Measurements from ENCODE around the gene ZBP1.

Gene ZBP1

DNA sequence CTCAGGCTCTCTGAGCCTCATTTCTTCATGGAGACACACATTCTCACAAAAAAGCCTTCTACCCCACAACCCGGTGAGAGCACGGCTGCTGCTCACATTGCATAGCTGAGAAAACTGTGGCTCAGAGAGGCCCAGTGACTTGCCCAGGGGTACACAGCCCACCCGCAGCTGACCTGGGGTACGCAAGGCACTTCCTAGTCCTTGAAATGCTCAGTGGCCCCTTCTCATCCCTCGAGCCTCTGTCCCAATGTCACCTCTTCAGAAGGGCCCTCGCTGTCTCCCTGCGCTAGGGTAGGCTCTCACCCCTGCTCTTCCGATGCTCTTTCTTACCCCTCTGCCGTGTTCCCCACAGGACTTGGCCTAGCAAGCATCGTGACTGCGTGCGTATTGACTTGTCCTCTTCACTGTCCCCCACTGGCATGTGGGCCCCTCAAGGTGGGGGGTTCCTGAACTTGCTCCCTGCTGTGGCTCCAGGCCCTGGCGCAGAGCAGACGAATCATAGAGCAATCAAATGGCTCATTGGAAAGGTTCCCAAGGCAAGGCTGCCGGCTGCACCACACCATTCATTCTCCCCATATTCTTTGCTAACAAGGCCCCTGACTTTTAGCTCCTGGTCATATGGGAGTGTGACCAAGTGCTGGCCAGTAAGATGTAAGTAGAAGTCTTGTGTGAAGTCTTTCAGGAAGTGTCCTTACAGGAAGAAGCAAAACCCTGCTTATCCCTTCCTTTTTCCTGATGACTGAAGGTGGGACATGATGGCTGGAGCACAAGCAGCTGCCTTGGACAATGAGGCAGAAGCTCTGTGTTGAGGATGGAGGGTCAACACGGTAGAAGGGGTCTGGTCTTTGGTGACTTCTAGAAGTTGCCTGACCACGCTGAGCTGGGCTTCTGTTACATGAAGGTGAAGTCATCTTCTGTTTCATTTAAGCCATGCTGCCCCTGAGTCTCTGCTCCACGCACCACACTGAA is 36.7 kb downstream of the ZBP1 start:
- DNase-seq, result no peak

DNA sequence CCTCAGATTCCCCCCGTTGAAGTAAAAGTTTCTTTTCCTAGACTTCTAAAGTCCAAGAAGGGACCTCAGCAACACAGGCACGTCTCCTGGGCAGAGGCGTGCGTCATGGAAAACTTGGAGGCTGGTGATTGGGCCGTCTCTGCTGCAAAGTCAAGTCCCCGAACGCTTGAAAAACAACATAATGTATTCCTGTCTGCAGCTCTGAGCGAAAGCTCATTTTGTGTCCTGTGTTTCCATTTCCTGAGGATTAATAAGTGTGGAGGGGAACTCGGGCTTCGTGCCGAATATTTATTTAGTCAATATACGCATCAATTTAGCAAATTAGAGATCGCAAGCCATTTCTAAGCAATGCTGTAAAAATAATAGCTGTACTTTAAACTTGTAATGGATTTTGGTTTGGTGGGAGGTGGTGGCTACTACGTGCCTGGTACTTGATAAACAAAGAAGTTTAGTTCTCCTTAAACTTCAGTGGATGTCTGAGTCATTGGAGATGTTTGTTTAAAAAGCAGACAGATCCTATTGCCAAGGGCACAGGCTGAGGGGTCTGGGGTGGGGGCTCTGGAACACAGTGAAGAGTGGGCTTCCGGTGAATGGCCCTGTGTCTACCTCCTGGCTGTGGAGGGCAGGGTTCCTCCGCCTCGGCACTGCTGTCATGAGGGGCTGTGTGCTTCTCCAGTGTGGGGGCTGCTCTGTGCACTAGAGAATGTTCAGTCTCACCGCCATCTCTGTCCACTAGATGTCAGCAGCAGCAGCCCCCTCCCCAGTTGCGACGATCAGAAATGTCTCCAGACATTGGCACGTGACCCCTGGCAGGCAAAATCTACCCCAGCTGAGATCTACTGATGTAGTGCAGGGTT is 37.6 kb downstream of the ZBP1 start:
- no peak for DNase-seq

DNA sequence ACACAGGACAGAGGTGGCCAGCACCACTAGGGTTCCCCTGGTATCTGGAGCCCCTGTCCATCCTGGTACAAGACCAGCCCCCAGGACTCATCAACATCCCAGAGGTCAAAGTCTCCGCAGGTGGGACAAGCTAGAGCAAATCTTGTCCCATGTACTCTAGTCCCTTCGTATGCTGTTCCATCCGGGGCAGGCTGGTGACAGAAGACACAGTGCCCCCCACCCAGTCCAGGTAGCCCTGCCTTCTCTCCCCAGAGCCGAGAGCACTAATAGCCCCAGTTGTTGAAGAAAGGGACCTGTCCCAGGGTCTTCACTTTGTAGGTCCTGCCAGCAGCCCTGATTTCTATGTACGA is 38.2 kb downstream of the ZBP1 start:
- DNase-seq, result no peak

DNA sequence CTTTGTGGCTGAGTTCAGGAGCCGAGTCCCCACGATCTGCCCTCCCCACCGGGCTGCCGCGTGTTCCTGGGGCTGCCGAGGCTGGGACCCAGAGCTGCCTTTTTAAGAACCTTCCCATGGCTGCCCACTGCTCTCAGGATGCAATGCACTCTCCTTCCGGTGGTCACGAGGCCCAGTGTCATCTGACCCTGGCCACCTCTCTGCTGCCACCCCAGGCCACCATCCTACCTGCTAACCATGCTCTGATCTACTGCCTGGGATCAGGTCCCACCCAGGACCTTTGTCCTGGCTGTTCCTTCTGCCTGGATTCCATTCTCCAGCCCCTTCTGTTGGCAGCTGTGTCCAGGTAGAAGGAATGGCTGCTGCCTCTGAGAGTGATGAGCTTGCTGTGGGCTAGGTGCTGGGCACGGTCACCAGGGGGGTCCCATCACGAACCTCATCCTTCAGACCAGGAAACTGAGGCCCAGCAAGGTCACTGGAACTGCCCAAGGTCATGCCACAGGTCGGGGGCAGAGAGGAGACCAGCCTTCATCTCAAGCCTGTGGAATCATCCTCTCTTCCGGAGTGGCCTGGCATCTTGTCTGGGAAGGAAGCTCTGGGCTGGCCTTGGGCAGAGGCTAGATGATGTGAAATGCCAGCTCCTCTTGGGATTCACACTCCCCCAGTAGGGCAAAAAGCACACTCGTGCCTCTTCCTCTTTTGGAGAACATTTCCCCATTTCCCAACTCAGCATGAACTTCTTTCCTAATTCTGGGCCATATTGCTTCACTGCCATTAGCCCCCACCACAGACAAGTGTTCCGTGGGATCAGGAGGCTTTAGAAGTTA is 38.8 kb downstream of the ZBP1 start:
- no peak for DNase-seq

DNA sequence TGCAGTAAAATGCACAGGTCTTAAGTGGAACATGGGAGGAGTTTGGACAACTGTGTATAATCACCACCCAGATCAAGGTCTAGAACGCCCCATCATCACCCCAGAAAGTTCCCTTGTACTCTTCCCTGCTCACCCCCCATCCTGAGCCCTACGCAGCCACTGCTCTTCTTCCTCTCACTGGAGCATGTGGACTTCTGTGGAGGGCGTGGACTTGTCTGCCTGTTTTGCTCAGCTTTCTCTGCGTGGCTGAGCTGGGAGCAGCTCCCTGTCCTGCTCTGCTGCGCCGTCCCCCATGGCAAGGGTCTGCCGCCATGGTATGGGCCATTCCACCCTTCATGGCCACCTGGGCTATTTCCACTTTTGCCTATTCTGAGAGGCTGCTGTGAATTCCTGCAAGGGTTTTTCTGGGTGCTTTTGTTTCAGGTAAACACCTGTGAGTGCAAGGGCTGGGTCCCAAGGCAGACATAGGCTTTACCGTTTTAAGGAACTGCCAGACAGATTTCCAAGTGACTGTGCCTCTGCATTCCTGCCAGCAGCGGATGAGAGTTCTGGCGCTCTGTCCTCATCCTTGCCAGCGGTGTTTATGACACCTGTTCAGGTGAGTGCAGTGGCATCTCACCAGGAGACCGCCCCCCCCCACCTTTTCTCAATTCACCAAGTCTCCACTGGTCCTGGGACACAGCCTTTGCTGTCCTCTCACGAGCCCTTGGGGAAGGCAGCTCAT is 39.6 kb downstream of the ZBP1 start:
- DNase-seq, result no peak

DNA sequence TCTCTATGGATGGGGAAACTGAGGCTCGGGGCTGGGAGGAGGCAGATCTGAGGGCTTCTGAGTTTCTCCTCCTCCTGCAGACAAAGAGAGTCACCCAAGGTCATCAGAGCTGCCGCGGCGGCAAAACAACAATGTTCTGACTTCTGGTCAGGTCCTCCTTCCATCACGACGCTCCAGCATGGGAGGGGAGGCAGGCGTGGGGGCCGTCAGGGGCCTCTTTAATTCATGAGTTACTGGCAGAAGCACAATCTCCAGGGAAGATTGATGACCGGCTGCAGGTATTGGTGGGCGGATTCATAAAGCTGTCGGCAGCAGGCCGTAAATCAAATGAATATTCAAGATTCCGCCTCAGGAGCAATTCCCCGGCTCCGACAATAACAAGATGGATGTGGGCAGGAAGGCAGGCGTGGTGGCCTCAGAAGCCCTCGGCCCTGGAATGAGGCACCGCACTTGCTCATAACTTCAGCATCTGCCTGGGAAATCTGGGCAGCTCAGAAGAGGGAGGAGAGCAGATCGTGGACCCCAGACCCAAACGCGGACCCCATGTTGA is 40.3 kb downstream of the ZBP1 start:
- DNase-seq, result no peak

DNA sequence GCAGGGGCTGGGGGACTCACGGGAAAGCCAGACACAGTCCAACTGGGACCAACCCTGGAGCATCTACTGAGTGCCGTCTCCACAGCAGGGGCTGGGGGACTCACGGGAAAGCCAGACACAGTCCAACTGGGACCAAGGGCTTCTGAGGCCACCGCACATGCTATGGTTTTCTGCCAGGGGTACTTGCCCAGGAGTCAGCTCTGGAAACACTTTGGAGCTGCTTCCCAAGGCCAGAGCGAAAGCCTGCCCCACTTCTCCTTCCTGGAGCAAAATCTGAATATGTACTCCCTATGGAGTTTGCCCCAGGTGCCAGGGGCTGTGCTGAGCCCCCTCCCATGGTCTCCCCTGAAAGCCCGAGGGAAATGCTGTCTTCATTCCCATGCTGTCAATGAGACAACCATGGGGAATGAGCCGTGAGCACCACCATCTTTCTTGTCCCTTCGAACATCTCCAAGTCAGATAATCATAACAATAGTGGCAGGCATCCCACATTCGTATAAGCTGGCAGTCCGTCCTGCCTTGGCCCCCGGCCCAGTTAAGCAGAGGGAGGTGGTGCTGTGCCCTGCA is 40.8 kb downstream of the ZBP1 start:
- DNase-seq, result no peak

DNA sequence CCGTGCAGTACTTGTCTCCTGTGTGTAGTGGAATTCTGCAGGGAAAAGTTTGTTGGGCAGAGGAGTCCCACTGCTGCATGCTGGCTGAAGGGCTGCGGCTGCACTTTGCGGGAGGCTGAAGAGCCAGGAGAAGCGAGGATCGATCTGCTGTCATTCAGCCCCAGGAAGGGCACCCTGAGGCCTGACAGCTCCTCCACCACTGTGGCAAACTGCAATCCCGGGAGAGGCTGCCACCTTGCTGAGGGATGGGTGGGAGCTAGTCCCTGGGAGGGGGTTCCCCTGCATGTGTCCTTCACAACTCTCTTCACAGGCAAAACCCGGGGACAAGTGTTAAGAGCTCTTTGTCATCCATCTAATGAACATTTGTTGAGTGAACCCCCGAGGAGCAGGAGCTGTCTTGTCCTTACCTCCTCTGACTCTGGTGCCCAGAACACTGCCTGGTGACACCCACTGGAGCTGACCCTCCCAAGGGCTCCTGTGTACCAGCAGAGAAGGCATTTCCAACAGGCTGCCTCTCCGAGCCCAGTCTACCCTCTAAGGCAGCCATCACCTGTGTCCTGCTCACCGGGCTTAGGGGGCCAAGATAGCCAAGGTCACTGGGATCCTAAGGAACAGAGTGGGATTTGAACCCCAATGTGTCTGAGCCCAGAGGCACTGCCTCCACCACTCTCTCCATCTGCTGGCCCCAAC is 41.6 kb downstream of the ZBP1 start:
- DNase-seq, result no peak

DNA sequence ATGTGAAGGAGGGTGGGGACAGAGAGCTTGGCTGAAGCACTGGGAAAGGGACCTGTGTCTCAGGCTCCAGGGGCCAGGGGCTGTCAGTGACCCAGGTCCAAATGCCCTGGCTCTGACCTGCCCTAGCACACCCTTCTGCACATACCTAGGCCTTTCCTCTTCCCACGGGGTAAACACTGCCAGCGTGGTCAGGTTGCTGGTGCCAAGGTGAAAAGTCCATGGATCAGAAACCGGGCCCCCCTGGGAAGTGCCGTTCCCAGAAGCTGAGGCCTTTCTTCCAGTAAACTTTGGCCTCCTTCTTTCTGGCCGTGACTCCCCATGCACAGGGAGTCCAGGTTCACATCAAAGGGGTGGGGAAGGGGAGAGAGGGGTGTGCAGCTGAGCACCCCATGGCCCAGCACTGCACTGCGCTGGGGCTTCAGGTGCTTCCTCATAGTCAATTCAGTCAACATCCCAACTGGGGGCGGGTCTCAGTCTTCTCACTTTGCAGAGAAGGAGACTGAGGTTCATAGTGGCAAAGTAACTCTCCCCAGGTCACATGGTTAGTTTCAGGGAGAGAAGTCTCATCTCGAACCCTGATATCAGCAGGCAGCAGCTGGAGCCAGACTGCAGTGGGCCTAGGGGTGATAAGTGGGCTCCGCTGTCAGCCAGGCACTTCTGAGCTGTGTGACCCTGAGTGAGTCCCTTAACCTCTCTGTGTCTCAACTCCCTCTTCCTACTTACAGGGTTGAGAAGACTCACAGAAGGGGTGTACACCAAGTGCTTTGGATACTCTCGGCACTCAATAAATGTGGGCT is 42.3 kb downstream of the ZBP1 start:
- no peak for DNase-seq

DNA sequence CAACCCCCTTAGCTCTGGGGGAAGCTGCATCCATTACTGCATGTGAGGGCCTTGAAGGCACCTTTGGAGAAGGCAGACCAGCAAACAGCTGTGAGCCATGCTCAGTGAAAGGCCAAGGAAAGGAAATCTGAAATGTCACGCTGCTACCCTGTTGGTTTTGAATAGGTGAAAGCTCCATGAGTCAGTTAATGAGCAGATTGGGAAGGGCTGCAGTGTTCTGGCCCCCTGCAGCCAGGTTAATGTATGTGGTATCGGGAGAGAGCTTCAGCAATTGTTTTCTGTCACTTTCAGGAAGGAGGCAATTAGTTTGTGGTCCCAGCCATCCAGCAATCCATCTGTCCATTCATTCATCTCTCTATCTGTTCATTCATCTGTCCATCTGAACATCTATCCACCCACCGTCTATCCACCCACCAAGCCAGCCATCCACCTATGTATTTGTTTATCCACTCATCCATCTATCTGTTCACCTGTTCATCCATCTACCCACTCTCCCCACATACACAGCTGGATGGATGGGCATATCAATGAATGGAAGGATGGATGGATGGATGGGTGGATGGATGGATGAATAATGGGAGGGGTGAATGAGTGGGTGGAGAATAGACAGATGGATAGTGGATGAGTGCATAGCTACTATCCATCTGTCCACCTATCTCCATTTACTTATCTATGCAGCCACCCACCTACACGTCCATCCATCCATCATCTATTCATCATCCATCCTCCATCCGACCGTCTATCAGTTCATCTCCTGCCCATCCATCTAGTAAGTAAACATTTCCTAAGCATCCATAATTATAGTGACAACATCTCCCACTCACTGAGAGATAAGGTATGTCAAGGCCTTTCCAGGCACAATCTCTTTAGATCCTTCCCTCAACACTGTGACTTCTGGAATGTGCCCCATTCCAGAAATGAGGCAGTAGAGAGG is 43.3 kb downstream of the ZBP1 start:
- DNase-seq, result no peak

DNA sequence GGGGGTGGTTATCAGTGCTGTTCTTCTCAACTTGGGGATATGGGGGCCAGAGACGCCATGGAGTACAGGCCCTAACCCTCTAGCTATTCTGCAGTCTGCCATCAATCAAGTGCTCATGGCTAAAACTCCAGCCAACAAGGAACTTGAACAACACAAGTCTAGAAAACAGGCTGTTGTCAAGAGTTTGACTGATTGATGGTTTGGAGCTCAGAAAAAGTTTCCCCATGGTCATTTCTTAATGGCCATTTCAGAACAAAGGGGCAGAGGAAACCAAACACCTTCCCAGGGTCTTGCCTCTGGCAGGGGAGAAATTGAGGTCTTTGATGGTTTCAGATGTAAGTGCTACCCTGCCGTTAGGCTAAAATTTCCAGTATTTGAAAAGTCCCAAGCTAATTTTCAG is 44.2 kb downstream of the ZBP1 start:
- DNase-seq, result no peak

DNA sequence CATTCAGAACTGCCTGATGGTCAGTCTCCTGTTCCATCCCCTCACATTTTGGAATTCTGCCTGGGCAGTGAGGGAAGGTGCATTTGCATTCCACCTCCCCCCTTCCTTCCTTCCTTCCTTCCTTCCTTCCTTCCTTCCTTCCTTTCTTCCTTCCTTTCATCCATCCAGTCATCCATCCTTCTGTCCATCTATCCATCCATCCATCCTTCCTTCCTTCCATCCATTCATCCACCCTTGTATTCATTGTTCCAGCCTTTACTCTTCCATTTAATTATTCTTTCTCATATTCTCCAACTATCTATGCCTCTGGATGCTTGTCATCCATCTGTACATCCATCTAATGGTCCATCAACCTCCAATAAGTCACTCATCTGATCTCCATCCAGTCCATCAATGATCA is 45.3 kb downstream of the ZBP1 start:
- DNase-seq, result no peak

DNA sequence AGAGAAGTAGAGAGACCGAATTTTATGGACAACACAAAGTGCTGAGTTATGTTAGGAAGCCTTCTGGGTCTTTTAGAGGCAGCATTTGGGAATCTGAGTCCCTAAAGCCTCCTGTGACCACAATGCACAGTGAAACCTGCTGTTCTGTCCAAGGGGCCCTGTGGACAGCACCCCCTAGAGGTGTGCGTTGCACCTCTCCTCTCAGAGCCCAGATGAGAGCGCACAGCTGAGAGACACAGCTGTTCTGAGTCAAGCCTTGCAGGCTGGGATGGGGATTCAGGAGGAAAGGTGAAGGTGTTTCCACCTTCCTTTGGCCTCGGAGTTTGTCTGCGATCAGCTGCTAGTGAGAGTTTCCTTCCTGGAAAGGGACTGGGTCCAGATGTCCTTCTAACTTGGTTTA is 46.3 kb downstream of the ZBP1 start:
- no peak for DNase-seq

DNA sequence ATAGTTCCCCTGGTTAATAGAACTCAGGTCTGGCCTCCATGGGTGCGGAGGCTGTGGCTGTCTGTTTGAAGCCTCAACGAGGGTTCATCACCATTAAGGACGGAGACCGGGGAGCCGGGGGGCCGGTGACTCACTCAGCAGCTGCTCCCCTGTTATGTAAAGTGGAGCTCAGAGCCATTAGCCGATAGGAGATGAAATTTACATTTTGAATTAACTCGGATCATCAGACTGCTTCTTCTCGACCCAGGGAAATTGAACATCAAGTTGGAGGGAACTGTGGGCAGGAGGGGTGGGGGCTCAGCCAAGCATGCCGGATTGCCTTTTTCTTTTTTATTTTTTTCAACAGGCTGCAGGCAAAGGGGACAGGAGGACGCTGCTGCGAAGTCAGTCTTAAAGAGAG is 47.0 kb downstream of the ZBP1 start:
- DNase-seq, result no peak

DNA sequence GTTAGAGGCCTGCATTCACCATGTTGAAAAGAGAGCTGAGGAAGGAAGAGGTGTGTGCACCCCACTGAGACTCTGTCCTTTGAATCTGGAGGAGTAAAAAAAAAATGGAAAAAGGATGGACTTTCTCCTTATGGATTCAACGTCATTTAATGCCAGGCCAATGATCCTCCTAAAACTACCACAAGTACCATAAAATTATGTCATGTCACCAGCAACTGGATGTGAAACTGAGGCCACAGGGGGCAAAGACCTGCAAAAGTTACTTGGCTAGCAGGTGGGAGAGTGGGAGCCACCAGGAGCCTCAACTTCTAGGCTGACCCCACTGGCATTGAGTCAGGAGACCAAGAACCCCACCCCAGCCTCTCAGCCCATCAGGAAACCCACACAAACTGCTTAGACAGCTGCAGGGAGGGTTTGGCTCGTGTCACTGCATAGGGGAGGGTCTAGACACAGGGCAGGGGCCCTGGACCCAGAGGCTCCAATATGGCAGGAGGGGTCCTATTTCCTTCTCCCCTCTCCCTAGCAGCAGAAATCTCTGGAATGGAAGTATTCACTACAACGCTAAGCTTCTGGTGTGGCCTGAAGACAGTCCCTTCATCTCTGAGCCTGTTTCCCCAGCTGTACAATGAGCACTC is 48.3 kb downstream of the ZBP1 start:
- DNase-seq, result no peak

DNA sequence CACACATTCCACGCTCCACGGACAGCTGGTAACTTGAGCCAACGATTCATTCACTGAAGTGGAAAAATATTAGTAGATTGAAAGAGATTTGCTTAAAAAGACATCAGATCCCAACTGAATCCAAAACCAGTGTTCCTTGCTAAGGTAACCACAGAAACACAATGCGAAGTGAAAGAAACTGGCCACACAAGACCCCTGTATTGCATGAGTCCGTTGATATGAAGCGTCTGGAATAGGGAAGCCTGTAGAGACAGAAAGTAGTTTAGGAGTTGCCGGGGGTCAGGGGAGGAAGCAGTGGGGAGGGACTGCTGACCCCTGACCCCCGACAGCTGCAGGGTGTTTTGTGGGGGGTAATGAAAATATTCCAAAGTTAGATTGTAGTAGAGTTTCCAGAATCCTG is 49.3 kb downstream of the ZBP1 start:
- no peak for DNase-seq

DNA sequence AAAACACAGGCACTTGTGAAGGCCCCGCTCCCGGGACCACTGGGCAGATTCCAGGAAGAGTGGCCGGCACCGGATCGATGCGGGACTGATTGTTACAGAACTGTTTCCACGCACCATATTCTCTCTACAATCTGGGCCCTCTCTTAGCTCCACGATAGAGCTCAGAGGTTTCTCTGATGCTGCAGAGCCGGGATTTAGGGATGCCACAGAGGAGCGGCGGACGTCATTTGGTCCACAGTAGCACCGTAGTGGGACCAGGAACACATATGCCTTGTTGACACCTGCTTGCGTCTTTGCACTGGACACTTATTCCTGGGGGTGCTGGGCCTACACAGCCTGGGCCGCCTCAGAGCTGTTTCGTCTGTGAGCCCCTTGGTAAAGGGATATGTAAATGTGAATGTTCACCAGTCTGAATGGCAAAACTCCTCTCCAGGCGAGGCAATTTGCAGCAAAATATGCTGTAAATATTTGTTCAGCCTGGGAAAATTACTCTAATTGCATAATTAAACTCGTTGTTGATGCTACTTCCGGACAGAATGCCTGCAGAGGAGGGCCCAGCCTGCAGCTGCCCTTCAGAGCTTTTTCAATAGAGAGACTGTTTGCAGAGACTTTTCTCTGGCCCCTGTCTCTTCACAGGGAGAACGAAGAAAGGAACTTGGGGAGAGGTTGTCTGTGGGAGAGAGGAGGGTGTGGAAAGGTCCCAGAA is 49.9 kb downstream of the ZBP1 start:
- DNase-seq, result no peak

DNA sequence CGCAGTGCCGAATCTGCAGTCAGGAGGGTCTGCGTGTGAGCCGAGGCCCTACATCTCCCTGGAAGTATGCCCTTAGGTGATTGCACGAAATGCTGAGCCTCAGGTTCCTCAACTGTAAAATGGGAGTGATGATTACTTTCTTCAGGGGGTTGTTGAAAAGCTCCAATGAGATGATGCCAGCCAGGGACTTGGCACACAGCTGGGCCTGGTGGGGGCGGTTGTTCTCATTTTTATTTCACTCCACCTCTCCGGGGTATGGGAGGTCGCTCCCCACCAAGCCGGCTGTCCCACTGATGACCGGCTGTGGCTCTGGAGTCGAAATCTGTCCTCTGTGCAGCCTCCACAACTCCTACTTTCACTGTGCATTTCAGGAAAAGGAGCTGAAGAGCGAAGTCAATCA is 51.3 kb downstream of the ZBP1 start:
- DNase-seq, result no peak
